Measurements from ENCODE around the gene IMMP2L.

DNA sequence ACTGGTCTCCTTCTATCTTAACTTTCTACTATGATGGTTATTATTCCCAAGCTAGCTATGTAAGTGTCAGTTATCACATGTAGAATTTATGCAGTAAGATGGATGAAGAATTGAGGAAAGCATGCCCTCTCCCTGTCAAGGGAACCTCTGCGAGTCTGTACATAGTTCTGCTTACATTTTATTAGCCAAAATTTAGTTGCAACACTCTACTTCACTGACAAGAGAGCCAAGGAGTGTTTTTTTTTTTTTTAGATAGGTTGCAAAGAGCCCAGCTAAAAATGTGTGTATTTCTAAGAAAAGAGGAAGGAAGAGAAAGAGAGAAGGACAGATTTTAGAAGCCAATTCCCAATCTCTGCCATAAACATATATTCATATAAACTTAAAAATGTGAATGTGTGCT is 829.1 kb downstream of the IMMP2L start:
- TF ChIP-seq, protein P1, sequence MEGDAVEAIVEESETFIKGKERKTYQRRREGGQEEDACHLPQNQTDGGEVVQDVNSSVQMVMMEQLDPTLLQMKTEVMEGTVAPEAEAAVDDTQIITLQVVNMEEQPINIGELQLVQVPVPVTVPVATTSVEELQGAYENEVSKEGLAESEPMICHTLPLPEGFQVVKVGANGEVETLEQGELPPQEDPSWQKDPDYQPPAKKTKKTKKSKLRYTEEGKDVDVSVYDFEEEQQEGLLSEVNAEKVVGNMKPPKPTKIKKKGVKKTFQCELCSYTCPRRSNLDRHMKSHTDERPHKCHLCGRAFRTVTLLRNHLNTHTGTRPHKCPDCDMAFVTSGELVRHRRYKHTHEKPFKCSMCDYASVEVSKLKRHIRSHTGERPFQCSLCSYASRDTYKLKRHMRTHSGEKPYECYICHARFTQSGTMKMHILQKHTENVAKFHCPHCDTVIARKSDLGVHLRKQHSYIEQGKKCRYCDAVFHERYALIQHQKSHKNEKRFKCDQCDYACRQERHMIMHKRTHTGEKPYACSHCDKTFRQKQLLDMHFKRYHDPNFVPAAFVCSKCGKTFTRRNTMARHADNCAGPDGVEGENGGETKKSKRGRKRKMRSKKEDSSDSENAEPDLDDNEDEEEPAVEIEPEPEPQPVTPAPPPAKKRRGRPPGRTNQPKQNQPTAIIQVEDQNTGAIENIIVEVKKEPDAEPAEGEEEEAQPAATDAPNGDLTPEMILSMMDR (IDR thresholded peaks at IDR 0.05): no peak
- TF ChIP-seq TCF7L2 (IDR thresholded peaks at IDR 0.05; ENCODE audit: low read depth, low read length): no peak
- TF ChIP-seq, protein P2, sequence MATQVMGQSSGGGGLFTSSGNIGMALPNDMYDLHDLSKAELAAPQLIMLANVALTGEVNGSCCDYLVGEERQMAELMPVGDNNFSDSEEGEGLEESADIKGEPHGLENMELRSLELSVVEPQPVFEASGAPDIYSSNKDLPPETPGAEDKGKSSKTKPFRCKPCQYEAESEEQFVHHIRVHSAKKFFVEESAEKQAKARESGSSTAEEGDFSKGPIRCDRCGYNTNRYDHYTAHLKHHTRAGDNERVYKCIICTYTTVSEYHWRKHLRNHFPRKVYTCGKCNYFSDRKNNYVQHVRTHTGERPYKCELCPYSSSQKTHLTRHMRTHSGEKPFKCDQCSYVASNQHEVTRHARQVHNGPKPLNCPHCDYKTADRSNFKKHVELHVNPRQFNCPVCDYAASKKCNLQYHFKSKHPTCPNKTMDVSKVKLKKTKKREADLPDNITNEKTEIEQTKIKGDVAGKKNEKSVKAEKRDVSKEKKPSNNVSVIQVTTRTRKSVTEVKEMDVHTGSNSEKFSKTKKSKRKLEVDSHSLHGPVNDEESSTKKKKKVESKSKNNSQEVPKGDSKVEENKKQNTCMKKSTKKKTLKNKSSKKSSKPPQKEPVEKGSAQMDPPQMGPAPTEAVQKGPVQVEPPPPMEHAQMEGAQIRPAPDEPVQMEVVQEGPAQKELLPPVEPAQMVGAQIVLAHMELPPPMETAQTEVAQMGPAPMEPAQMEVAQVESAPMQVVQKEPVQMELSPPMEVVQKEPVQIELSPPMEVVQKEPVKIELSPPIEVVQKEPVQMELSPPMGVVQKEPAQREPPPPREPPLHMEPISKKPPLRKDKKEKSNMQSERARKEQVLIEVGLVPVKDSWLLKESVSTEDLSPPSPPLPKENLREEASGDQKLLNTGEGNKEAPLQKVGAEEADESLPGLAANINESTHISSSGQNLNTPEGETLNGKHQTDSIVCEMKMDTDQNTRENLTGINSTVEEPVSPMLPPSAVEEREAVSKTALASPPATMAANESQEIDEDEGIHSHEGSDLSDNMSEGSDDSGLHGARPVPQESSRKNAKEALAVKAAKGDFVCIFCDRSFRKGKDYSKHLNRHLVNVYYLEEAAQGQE (IDR thresholded peaks at IDR 0.05; ENCODE audit: insufficient read depth in 1 of 2, low read depth in 2 of 2, low read length in 1 of 2): no peak
